GM23248 (cell line): Measurements from ENCODE around the gene SLC12A4.
"Not testable (repeated sequence)": the region's sequence is repeated elsewhere in the genome, so short reads cannot be mapped to it uniquely, and the experiment has no call there.

ENCODE experiments used
- EZH2 ChIP-seq: fragments of 200-600 bp; sonication (generic); IDR thresholded peaks from 2 replicates; pipeline ENCODE4 v1.6.1; 2018; ENCODE audit warnings: antibody characterized with exemption, mild to moderate bottlenecking; ENCODE audit not compliant: insufficient read depth, poor library complexity, severe bottlenecking
- EZH2phosphoT487 ChIP-seq: fragments of 200-600 bp; sonication (generic); IDR thresholded peaks from 2 replicates; pipeline ENCODE4 v1.6.1; 2018; ENCODE audit warnings: antibody characterized with exemption, moderate library complexity, mild to moderate bottlenecking, low read depth; ENCODE audit not compliant: insufficient read depth

DNA sequence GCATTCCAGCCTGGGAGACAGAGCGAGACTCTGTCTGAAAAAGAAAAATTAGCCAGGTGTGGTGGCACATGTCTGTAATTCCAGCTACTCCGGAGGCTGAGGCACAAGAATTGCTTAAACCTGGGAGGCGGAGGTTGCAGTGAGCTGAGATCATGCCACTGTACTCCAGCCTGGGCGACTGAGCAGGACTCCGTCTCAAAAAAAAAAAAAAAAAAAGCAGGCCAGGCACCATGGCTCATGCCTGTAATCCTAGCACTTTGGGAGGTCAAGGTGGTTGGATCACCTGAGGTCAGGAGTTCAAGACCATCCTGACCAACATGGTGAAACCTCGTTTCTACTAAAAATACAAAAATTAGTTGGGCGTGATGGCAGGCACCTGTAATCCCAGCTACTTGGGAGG lies 3.8 kb upstream of the SLC12A4 start:
- TF ChIP-seq EZH2, EZH2phosphoT487: not testable (repeated sequence)
